PC-9 (cell line): ENCODE results near the gene UNC5B.

Experiments
- CTCF ChIP-seq: fragments of 200-600 bp; sonication (generic); conservative IDR thresholded peaks from 2 replicates; pipeline ENCODE4 v1.6.1; 2017; ENCODE audit warnings: mixed run types, antibody characterized with exemption, mild to moderate bottlenecking, moderate library complexity
- EZH2 ChIP-seq: fragments of 200-600 bp; sonication (generic); IDR thresholded peaks from 2 replicates; pipeline ENCODE4 v1.8.0; 2017; ENCODE audit warnings: antibody characterized with exemption, low read depth

- TF ChIP-seq CTCF (no peak), EZH2 (no peak)
Measured at GRCh38 chr10:71210542-71210871, 1.9 kb upstream of the UNC5B start.
